GM23248 (cell line): Measurements from ENCODE around the gene CLDN11.

Experiments used
- EZH2 ChIP-seq: fragments of 200-600 bp; sonication (generic); IDR thresholded peaks from 2 replicates; pipeline ENCODE4 v1.6.1; 2018; ENCODE audit warnings: antibody characterized with exemption, mild to moderate bottlenecking; ENCODE audit not compliant: insufficient read depth, poor library complexity, severe bottlenecking
- EZH2phosphoT487 ChIP-seq: fragments of 200-600 bp; sonication (generic); IDR thresholded peaks from 2 replicates; pipeline ENCODE4 v1.6.1; 2018; ENCODE audit warnings: antibody characterized with exemption, moderate library complexity, mild to moderate bottlenecking, low read depth; ENCODE audit not compliant: insufficient read depth

DNA sequence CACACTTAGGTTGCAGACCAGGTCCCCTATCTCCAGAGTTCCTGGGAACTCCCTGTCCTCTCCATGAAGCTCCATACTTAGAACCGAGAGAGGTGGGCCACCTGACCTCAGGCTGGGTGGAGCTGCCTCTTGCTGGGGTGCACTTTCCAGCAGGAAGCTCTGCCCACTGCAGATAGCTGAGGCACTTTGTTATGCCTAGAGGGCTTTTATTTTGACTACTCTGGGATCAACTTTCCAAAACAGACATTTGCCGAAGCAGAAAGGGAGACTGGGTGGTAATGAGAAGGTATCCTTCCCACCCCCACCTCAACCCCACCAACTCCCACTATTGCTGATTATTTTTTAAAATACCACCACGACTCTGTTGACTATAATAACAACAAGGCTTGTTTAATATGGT is 54.7 kb downstream of the CLDN11 start:
- TF ChIP-seq EZH2: no peak
- TF ChIP-seq EZH2phosphoT487: no peak
